Suprapubic skin (tissue), 4 donors: Measurements from ENCODE around the gene DCLK2. TPM values are rescaled to one million over a fixed set of nuclear protein-coding genes. Genes with fewer than 3 reads are reported as not detected.
"Not testable (repeated sequence)": the region's sequence is repeated elsewhere in the genome, so short reads cannot be mapped to it uniquely, and the experiment has no call there.

ENCODE experiments used
- DNase-seq, 2 donors: peaks; one replicate each; pipeline ENCODE4 v3.0.0-alpha.2; 2019; ENCODE audit warnings: low spot score in 2 of 2
- H3K27ac ChIP-seq: fragments of 200-600 bp; sonication (generic); one replicate; pipeline ENCODE4 v1.5.1; 2019
- H3K27me3 ChIP-seq: fragments of 200-600 bp; sonication (generic); one replicate; pipeline ENCODE4 v1.5.1; 2019
- H3K36me3 ChIP-seq: fragments of 200-600 bp; sonication (generic); one replicate; pipeline ENCODE4 v1.5.1; 2019
- H3K4me1 ChIP-seq: fragments of 200-600 bp; sonication (generic); one replicate; pipeline ENCODE4 v1.5.1; 2019
- H3K4me3 ChIP-seq: fragments of 200-600 bp; sonication (generic); one replicate; pipeline ENCODE4 v1.5.1; 2019; ENCODE audit warnings: mild to moderate bottlenecking
- H3K9me3 ChIP-seq: fragments of 200-600 bp; sonication (generic); one replicate; pipeline ENCODE4 v1.5.1; 2019
- CTCF ChIP-seq, 2 donors: fragments of 200-600 bp in 1 of 2; fragments of 450-650 bp in 1 of 2; sonication (generic) in 1 of 2; IDR thresholded peaks; one replicate each; pipeline ENCODE4 v1.5.1; 2016 to 2019; ENCODE audit warnings: antibody characterized with exemption in 2 of 2, mild to moderate bottlenecking in 1 of 2, moderate library complexity in 1 of 2
- EP300 ChIP-seq: sonication (generic); formaldehyde crosslinking; IDR thresholded peaks from one replicate; pipeline ENCODE4 v1.6.1; 2017; ENCODE audit warnings: antibody characterized with exemption
- POLR2A ChIP-seq, 2 donors: fragments of 450-650 bp; IDR thresholded peaks; one replicate each; pipeline ENCODE4 v1.6.1; 2017; ENCODE audit warnings: antibody characterized with exemption in 2 of 2, mild to moderate bottlenecking in 2 of 2, moderate library complexity in 2 of 2
- POLR2AphosphoS5 ChIP-seq, 3 donors: sonication (generic); formaldehyde crosslinking; IDR thresholded peaks; one replicate each; pipeline ENCODE4 v1.6.1; 2017; ENCODE audit warnings: antibody characterized with exemption in 3 of 3
- WGBS: methylation state at CpG from one replicate; pipeline ENCODE4 v1.1.5; 2018; 5-methylcytosine and 5-hydroxymethylcytosine counted together
- total RNA-seq, 4 donors: library from RNA; depleted of rRNA; stranded (reverse); fragments of >200 nt; gene quantifications; one replicate each; pipeline ENCODE4 v1.1.0, GENCODE V29; 2016

Gene DCLK2
- total RNA-seq, 4 donors from 2014 or later: 0.57 to 3.6 (median 1.9) TPM

GRCh38 chr4:150156543-150156942 is 78.3 kb downstream of the DCLK2 start:
- WGBS: 95% methylated on average over 4 of the region's 4 CpGs
- H3K27ac ChIP-seq: no peak overlapping the region
- no peak overlapping the region for H3K4me3 ChIP-seq
- no peaks in the 10 kb centered on the region for H3K9me3 ChIP-seq
- H3K36me3 ChIP-seq: no peaks in the 10 kb centered on the region
- DNase-seq: no peak
- TF ChIP-seq POLR2AphosphoS5 (IDR thresholded peaks at IDR 0.05): no peak
- no peak for TF ChIP-seq EP300
- TF ChIP-seq CTCF (IDR thresholded peaks at IDR 0.05): no peak
- no peak for TF ChIP-seq POLR2A (IDR thresholded peaks at IDR 0.05)
- H3K4me1 ChIP-seq: no peaks in the 10 kb centered on the region
- no peaks in the 10 kb centered on the region for H3K27me3 ChIP-seq

GRCh38 chr4:150158041-150158440 is 79.8 kb downstream of the DCLK2 start:
- Histone ChIP-seq H3K27me3 (no peaks in the 10 kb centered on the region), H3K4me3 (no peak overlapping the region), H3K36me3 (no peaks in the 10 kb centered on the region), H3K27ac (no peak overlapping the region), H3K4me1 (no peaks in the 10 kb centered on the region), H3K9me3 (no peaks in the 10 kb centered on the region)
- no peak for TF ChIP-seq POLR2A (IDR thresholded peaks at IDR 0.05)
- no peak for TF ChIP-seq CTCF (IDR thresholded peaks at IDR 0.05)
- no peak for TF ChIP-seq POLR2AphosphoS5 (IDR thresholded peaks at IDR 0.05)
- no peak for TF ChIP-seq EP300
- DNase-seq: no peak
- WGBS: 94% methylated on average over 1 of the region's 1 CpG

GRCh38 chr4:150160473-150160872 is 82.2 kb downstream of the DCLK2 start:
- no peak for TF ChIP-seq CTCF (IDR thresholded peaks at IDR 0.05)
- TF ChIP-seq EP300: no peak
- no peak for TF ChIP-seq POLR2A (IDR thresholded peaks at IDR 0.05)
- no peak for TF ChIP-seq POLR2AphosphoS5 (IDR thresholded peaks at IDR 0.05)
- WGBS: 69% methylated on average over 2 of the region's 2 CpGs
- no peaks in the 10 kb centered on the region for H3K27me3 ChIP-seq
- H3K27ac ChIP-seq: no peak overlapping the region
- no peaks in the 10 kb centered on the region for H3K9me3 ChIP-seq
- no peaks in the 10 kb centered on the region for H3K4me1 ChIP-seq
- no peaks in the 10 kb centered on the region for H3K36me3 ChIP-seq
- no peak for DNase-seq
- no peak overlapping the region for H3K4me3 ChIP-seq

GRCh38 chr4:150161109-150161508 is 82.9 kb downstream of the DCLK2 start:
- H3K4me1 ChIP-seq: no peaks in the 10 kb centered on the region
- H3K9me3 ChIP-seq: no peaks in the 10 kb centered on the region
- no peaks in the 10 kb centered on the region for H3K27me3 ChIP-seq
- DNase-seq: no peak
- H3K36me3 ChIP-seq: no peaks in the 10 kb centered on the region
- TF ChIP-seq POLR2AphosphoS5 (IDR thresholded peaks at IDR 0.05) (no peak), EP300 (no peak), POLR2A (IDR thresholded peaks at IDR 0.05) (no peak), CTCF (IDR thresholded peaks at IDR 0.05) (no peak)
- no peak overlapping the region for H3K27ac ChIP-seq
- H3K4me3 ChIP-seq: no peak overlapping the region

- not testable (repeated sequence) for H3K27me3 ChIP-seq, H3K36me3 ChIP-seq, DNase-seq, H3K27ac ChIP-seq, H3K4me1 ChIP-seq, H3K9me3 ChIP-seq, H3K4me3 ChIP-seq
- 80% methylated on average over 2 of the region's 2 CpGs for WGBS
Measured at GRCh38 chr4:150162020-150162419, 83.8 kb downstream of the DCLK2 start.

GRCh38 chr4:150164055-150164454 is 85.8 kb downstream of the DCLK2 start:
- no peaks in the 10 kb centered on the region for H3K27me3 ChIP-seq
- H3K4me3 ChIP-seq: no peak overlapping the region
- no peak overlapping the region for H3K27ac ChIP-seq
- H3K36me3 ChIP-seq: no peaks in the 10 kb centered on the region
- H3K4me1 ChIP-seq: no peaks in the 10 kb centered on the region
- H3K9me3 ChIP-seq: no peaks in the 10 kb centered on the region
- no peak for DNase-seq
- TF ChIP-seq EP300 (no peak), CTCF (IDR thresholded peaks at IDR 0.05) (no peak), POLR2AphosphoS5 (IDR thresholded peaks at IDR 0.05) (no peak), POLR2A (IDR thresholded peaks at IDR 0.05) (no peak)
